GM21423 (cell line): Measurements from ENCODE around the gene SSB.
"Not testable (repeated sequence)": the region's sequence is repeated elsewhere in the genome, so short reads cannot be mapped to it uniquely, and the experiment has no call there.

Source experiments
- ATAC-seq: cut with Tn5 transposase; IDR thresholded peaks from one replicate; pipeline ENCODE4 v1.9.1; 2021; ENCODE audit warnings: mild to moderate bottlenecking, moderate library complexity; ENCODE audit not compliant: unreplicated experiment

The SSB gene

GRCh38 chr2:169828141-169828811 is 29.6 kb downstream of the SSB start:
- ATAC-seq, result peak; percentile 1

GRCh38 chr2:169834401-169834800 is 35.7 kb downstream of the SSB start:
- ATAC-seq, result no peak

GRCh38 chr2:169838743-169839489 is 40.2 kb downstream of the SSB start:
- ATAC-seq, result no peak

GRCh38 chr2:169839954-169840746 is 41.5 kb downstream of the SSB start:
- no peak for ATAC-seq

- ATAC-seq, result no peak
Observed at GRCh38 chr2:169840747-169841142, 42.1 kb downstream of the SSB start.

GRCh38 chr2:169841625-169842024 is 43.0 kb downstream of the SSB start:
- ATAC-seq, result not testable (repeated sequence)

DNA sequence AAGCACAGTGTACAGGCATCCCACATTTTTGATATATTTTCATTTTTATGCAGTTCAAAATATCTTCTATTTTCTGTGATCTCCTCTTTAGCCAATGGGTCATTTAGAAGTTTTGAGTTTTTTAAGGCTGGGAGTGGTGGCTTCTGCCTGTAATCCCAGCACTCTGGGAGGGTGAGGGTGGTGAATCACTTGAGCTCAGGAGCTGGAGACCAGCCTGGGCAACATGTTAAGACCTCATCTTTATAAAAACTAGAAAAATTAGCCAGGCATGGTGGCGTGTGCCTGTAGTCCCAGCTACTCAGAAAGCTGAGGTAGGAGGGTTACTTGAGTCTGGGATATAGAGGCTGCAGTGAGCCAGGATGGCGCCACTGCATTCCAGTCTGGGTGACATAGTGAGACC is 46.3 kb downstream of the SSB start:
- no peak for ATAC-seq

GRCh38 chr2:169848959-169849693 is 50.5 kb downstream of the SSB start:
- ATAC-seq, result not testable (repeated sequence)

DNA sequence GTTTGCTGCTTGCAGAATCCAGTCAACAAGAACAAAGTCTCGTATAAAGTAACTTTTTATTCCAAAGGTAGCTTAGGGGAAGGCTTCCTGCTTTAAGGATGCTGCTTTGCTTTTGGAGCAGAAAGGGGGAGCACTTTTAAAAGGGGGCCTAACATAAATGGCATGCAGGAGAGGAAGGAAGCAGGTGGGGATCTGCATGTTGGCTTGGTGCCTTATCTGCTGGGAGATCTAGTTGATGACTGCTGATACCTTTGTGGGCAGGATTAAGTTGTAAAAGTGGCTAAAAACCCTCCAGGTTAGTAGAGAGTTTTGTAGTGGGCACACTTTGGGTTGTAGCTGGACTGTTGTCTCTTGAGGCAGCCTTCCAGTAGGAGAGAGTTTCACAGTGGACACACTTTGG is 51.0 kb downstream of the SSB start:
- no peak for ATAC-seq

GRCh38 chr2:169853041-169853668 is 54.5 kb downstream of the SSB start:
- ATAC-seq, result no peak

DNA sequence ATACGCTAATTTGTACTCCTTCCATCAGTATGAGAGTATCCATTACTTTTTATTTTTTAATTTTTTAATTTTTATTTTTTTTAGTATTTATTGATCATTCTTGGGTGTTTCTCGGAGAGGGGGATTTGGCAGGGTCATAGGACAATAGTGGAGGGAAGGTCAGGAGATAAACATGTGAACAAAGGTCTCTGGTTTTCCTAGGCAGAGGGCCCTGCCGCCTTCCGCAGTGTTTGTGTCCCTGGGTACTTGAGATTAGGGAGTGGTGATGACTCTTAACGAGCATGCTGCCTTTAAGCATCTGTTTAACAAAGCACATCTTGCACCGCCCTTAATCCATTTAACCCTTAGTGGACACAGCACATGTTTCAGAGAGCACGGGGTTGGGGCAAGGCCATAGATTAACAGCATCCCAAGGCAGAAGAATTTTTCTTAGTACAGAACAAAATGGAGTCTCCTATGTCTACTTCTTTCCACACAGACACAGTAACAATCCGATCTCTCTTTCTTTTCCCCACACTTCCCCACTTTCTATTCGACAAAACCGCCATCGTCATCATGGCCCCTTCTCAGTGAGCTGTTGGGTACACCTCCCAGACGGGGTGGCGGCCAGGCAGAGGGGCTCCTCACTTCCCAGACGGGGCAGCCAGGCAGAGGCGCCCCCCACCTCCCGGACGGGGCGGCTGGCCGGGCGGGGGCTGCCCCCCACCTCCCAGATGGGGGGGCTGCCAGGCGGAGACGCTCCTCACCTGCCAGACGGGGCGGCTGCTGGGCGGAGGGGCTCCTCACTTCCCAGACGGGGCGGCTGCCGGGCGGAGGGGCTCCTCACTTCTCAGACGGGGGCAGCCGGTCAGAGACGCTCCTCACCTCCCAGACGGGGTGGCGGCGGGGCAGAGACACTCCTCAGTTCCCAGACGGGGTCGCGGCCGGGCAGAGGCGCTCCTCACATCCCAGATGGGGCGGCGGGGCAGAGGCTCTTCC is 56.9 kb downstream of the SSB start:
- ATAC-seq, result not testable (repeated sequence)

GRCh38 chr2:169859423-169859822 is 60.8 kb downstream of the SSB start:
- no peak for ATAC-seq

DNA sequence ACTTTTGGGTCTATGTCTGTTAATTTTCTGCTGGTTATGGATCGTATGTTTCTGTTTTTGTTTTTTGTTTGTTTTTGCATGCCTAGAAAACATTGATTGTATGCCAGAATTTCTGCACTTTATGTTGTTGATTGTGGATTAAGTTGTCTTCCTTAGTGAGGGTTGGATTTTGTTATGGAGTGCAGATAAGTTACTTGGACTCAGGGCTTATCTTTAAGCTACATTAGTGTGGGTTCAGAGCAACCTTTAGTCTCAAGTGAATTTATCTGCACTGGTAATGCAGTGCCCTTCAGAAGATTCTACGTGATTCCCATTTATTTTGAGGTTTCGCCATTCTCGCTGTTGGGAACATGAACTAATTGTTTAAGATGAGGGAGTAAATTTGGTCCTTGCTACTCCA is 61.5 kb downstream of the SSB start:
- no peak for ATAC-seq
